WTC11 (cell line): Measurements from ENCODE around the gene AGBL5. TPM values are rescaled to one million over a fixed set of nuclear protein-coding genes. Genes with fewer than 3 reads are reported as not detected.

Experiments
- ATAC-seq: fragments of 200-7000 bp; cut with Tn5 transposase; 2 replicates; pipeline ENCODE4 v1.10.0; 2021; ENCODE audit warnings: mild to moderate bottlenecking, moderate library complexity
- CTCF ChIA-PET: fragments of 300-600 bp; sonication (Branson Sonifier 250); formaldehyde crosslinking; loops from one replicate; lab custom pipeline; 2021; ENCODE audit warnings: antibody characterized with exemption; lab: Charles Lee
- POLR2A ChIA-PET: fragments of 350-600 bp; sonication (Branson Sonifier 250); formaldehyde crosslinking; loops from one replicate; lab custom pipeline; 2021; ENCODE audit warnings: antibody characterized with exemption; lab: Charles Lee
- DNase-seq: peaks from one replicate; pipeline ENCODE4 v3.0.0; 2021; ENCODE audit warnings: low spot score
- H3K27ac Mint-ChIP-seq: 2 replicates; pipeline ENCODE4 v1.8.0; 2021; ENCODE audit warnings: mixed read lengths
- H3K27me3 Mint-ChIP-seq: 2 replicates; pipeline ENCODE4 v1.8.0; 2021; ENCODE audit warnings: low read depth, mild to moderate bottlenecking, moderate library complexity, mixed read lengths
- H3K36me3 Mint-ChIP-seq: 2 replicates; pipeline ENCODE4 v1.8.0; 2021; ENCODE audit warnings: mixed read lengths
- H3K4me1 Mint-ChIP-seq: 2 replicates; pipeline ENCODE4 v1.8.0; 2022; ENCODE audit warnings: mixed read lengths
- H3K4me3 Mint-ChIP-seq: 2 replicates; pipeline ENCODE4 v1.8.0; 2021; ENCODE audit warnings: mild to moderate bottlenecking, moderate library complexity, mixed read lengths
- H3K9me3 Mint-ChIP-seq: 2 replicates; pipeline ENCODE4 v1.8.0; 2021; ENCODE audit warnings: mixed read lengths
- ELF4 ChIP-seq: sonication (generic); formaldehyde crosslinking; IDR thresholded peaks from 2 replicates; pipeline ENCODE4 v1.8.1; 2022; ENCODE audit warnings: low read depth, mild to moderate bottlenecking, moderate library complexity, missing genetic modification reagents
- ETV6 ChIP-seq: sonication (generic); formaldehyde crosslinking; IDR thresholded peaks from 2 replicates; pipeline ENCODE4 v1.8.1; 2022; ENCODE audit warnings: mild to moderate bottlenecking, missing genetic modification reagents
- FOXJ3 ChIP-seq: sonication (generic); formaldehyde crosslinking; IDR thresholded peaks from 2 replicates; pipeline ENCODE4 v1.9.0; 2021; ENCODE audit warnings: missing genetic modification reagents, mild to moderate bottlenecking, borderline replicate concordance
- FOXK1 ChIP-seq: sonication (generic); formaldehyde crosslinking; IDR thresholded peaks from 2 replicates; pipeline ENCODE4 v1.8.0; 2022; ENCODE audit warnings: mild to moderate bottlenecking, moderate library complexity, missing genetic modification reagents
- FOXP1 ChIP-seq: sonication (generic); formaldehyde crosslinking; IDR thresholded peaks from 2 replicates; pipeline ENCODE4 v1.8.0; 2022; ENCODE audit warnings: missing genetic modification reagents, mild to moderate bottlenecking, moderate library complexity, borderline replicate concordance
- GABPB1 ChIP-seq: sonication (generic); formaldehyde crosslinking; IDR thresholded peaks from 2 replicates; pipeline ENCODE4 v1.8.1; 2023; ENCODE audit warnings: mild to moderate bottlenecking, missing genetic modification reagents
- HMGA2 ChIP-seq: fragments of 250-450 bp; sonication (Bioruptor Pico); IDR thresholded peaks from 2 replicates; pipeline ENCODE4 v1.4.0; 2021; ENCODE audit warnings: mild to moderate bottlenecking, moderate library complexity
- JUN ChIP-seq: sonication (generic); formaldehyde crosslinking; IDR thresholded peaks from 2 replicates; pipeline ENCODE4 v1.8.0; 2023; ENCODE audit warnings: mild to moderate bottlenecking, missing genetic modification reagents
- NFATC4 ChIP-seq: fragments of 250-450 bp; sonication (Bioruptor Pico); IDR thresholded peaks from 2 replicates; pipeline ENCODE4 v1.9.0; 2021; ENCODE audit warnings: mild to moderate bottlenecking
- NFE2L1 ChIP-seq: sonication (generic); formaldehyde crosslinking; IDR thresholded peaks from 2 replicates; pipeline ENCODE4 v1.8.1; 2023; ENCODE audit warnings: missing genetic modification reagents
- NR1H2 ChIP-seq: sonication (generic); formaldehyde crosslinking; IDR thresholded peaks from 2 replicates; pipeline ENCODE4 v1.9.0; 2021; ENCODE audit warnings: mild to moderate bottlenecking, moderate library complexity, missing genetic modification reagents
- SP1 ChIP-seq: sonication (generic); formaldehyde crosslinking; conservative IDR thresholded peaks from 2 replicates; pipeline ENCODE4 v1.8.1; 2022; ENCODE audit warnings: missing genetic modification reagents
- TCF7 ChIP-seq: sonication (generic); formaldehyde crosslinking; IDR thresholded peaks from 2 replicates; pipeline ENCODE4 v1.8.0; 2022; ENCODE audit warnings: mild to moderate bottlenecking, low read depth, missing genetic modification reagents, moderate library complexity
- TEAD1 ChIP-seq: sonication (generic); formaldehyde crosslinking; IDR thresholded peaks from 2 replicates; pipeline ENCODE4 v1.8.0; 2022; ENCODE audit warnings: mild to moderate bottlenecking, missing genetic modification reagents
- TEAD4 ChIP-seq: sonication (generic); formaldehyde crosslinking; IDR thresholded peaks from 2 replicates; pipeline ENCODE4 v1.8.0; 2022; ENCODE audit warnings: mild to moderate bottlenecking, missing genetic modification reagents
- TP53 ChIP-seq: sonication (generic); formaldehyde crosslinking; IDR thresholded peaks from 2 replicates; pipeline ENCODE4 v1.8.1; 2023; ENCODE audit warnings: mild to moderate bottlenecking, missing genetic modification reagents
- ZNF232 ChIP-seq: sonication (generic); formaldehyde crosslinking; IDR thresholded peaks from 2 replicates; pipeline ENCODE4 v1.8.0; 2022; ENCODE audit warnings: mild to moderate bottlenecking, missing genetic modification reagents
- ZNF317 ChIP-seq: sonication (generic); formaldehyde crosslinking; IDR thresholded peaks from 2 replicates; pipeline ENCODE4 v1.8.1; 2023; ENCODE audit warnings: low read depth, mild to moderate bottlenecking, moderate library complexity, missing genetic modification reagents, borderline replicate concordance
- total RNA-seq: library from RNA; stranded (reverse); gene quantifications from 3 replicates; pipeline ENCODE4 v1.2.3, GENCODE V29; 2021
- TF ChIP-seq, protein P1 (sequence below): sonication (generic); formaldehyde crosslinking; IDR thresholded peaks from 2 replicates; pipeline ENCODE4 v1.8.1; 2023; ENCODE audit warnings: mild to moderate bottlenecking, missing genetic modification reagents, moderate library complexity
- TF ChIP-seq, protein P2 (sequence below): sonication (generic); formaldehyde crosslinking; IDR thresholded peaks from 2 replicates; pipeline ENCODE4 v1.8.0; 2023; ENCODE audit warnings: missing genetic modification reagents, mild to moderate bottlenecking, borderline replicate concordance
- TF ChIP-seq, protein P3 (sequence below): sonication (generic); formaldehyde crosslinking; IDR thresholded peaks from 2 replicates; pipeline ENCODE4 v1.8.0; 2022; ENCODE audit warnings: missing genetic modification reagents
- TF ChIP-seq, protein P4 (sequence below): sonication (generic); formaldehyde crosslinking; IDR thresholded peaks from 2 replicates; pipeline ENCODE4 v1.8.1; 2022; ENCODE audit warnings: mild to moderate bottlenecking, missing genetic modification reagents, moderate library complexity, borderline replicate concordance
- TF ChIP-seq, protein P5 (sequence below): sonication (generic); formaldehyde crosslinking; IDR thresholded peaks from 2 replicates; pipeline ENCODE4 v1.8.1; 2022; ENCODE audit warnings: low read depth, missing genetic modification reagents, borderline replicate concordance

The AGBL5 gene
- total RNA-seq, 1 experiment from 2014 or later: 43.0 TPM

DNA sequence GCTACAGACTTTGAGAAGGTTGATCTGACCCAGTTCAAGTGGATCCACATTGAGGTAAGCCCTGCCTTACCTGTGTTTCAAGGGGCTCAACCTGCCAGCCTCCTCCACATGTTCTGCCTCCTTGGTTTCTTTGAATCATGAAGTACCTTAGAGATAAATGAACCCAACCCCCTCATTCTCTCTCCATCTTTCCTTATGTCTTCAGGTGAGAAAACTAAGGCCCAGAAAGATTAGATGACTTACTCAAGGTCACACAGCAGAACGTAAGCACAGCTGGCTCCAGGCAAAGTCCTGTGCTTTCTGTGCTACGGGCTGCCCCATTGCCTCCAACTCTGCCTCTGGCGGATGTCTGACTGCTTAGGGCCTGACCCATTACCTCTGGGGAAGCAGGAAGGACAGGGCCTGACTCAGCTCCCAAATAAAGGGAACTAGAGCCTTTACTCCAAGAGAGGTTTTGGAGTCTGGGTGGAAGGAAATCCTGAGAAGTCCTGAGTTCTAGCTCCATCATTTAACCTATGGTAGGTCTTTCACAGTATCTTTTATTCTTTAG lies 45.4 kb downstream of the AGBL5 start:
- H3K4me1 Mint-ChIP-seq: peaks cover 6% of the 10 kb centered on the region
- POLR2A ChIA-PET: no interaction called here
- CTCF ChIA-PET: interaction anchor here (1.0 to 3.1 kb wide), 6 partner anchors 73 to 183 kb away, joined by 3 to 22 read pairs (median 4); no protein-coding TSS in a partner anchor

DNA sequence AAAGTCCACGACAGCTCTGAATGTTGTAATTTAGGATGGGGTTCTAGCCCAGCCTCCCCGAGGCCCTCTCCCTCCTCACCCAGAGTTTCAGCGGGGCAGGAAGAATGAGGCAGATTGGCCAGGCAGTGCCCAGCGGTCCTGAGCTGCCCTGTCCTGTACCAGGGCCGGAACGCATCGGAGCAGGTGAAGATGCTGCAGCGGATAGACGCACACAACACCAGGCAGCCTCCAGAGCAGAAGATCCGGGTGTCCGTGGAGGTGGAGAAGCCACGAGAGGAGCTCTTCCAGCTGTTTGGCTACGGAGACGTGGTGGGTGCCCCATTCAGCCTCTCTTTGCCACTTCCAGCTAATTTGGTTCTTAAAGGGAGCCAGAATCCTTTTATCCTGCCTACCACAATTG lies 45.9 kb downstream of the AGBL5 start:
- H3K9me3 Mint-ChIP-seq: no peaks in the 10 kb centered on the region
- ChIA-PET CTCF (interaction anchor here (1.0 to 3.1 kb wide), 4 partner anchors 37 to 206 kb away, joined by 3 to 22 read pairs (median 12); partner anchors contain the start of gene PREB), POLR2A (no interaction called here)
- no peak for DNase-seq
- no peaks in the 10 kb centered on the region for H3K27me3 Mint-ChIP-seq
- H3K36me3 Mint-ChIP-seq: no peaks in the 10 kb centered on the region
- no peak overlapping the region for H3K27ac Mint-ChIP-seq
- no peak overlapping the region for H3K4me3 Mint-ChIP-seq
- no peak for ATAC-seq
- H3K4me1 Mint-ChIP-seq: peaks cover 6% of the 10 kb centered on the region
- TF ChIP-seq FOXK1 (CRISPR knock-in tag) (no peak), TEAD1 (CRISPR knock-in tag) (no peak), FOXJ3 (CRISPR knock-in tag) (no peak), TCF7 (CRISPR knock-in tag) (no peak), ETV6 (CRISPR knock-in tag) (no peak), SP1 (no peak), TP53 (CRISPR knock-in tag) (no peak), TEAD4 (CRISPR knock-in tag) (no peak), HMGA2 (CRISPR knock-in tag) (no peak), ZNF232 (CRISPR knock-in tag) (no peak), NFATC4 (no peak), NR1H2 (CRISPR knock-in tag) (no peak), ZNF317 (CRISPR knock-in tag) (no peak)
- TF ChIP-seq, protein P1, sequence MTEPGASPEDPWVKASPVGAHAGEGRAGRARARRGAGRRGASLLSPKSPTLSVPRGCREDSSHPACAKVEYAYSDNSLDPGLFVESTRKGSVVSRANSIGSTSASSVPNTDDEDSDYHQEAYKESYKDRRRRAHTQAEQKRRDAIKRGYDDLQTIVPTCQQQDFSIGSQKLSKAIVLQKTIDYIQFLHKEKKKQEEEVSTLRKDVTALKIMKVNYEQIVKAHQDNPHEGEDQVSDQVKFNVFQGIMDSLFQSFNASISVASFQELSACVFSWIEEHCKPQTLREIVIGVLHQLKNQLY: no peak
- TF ChIP-seq, protein P2, sequence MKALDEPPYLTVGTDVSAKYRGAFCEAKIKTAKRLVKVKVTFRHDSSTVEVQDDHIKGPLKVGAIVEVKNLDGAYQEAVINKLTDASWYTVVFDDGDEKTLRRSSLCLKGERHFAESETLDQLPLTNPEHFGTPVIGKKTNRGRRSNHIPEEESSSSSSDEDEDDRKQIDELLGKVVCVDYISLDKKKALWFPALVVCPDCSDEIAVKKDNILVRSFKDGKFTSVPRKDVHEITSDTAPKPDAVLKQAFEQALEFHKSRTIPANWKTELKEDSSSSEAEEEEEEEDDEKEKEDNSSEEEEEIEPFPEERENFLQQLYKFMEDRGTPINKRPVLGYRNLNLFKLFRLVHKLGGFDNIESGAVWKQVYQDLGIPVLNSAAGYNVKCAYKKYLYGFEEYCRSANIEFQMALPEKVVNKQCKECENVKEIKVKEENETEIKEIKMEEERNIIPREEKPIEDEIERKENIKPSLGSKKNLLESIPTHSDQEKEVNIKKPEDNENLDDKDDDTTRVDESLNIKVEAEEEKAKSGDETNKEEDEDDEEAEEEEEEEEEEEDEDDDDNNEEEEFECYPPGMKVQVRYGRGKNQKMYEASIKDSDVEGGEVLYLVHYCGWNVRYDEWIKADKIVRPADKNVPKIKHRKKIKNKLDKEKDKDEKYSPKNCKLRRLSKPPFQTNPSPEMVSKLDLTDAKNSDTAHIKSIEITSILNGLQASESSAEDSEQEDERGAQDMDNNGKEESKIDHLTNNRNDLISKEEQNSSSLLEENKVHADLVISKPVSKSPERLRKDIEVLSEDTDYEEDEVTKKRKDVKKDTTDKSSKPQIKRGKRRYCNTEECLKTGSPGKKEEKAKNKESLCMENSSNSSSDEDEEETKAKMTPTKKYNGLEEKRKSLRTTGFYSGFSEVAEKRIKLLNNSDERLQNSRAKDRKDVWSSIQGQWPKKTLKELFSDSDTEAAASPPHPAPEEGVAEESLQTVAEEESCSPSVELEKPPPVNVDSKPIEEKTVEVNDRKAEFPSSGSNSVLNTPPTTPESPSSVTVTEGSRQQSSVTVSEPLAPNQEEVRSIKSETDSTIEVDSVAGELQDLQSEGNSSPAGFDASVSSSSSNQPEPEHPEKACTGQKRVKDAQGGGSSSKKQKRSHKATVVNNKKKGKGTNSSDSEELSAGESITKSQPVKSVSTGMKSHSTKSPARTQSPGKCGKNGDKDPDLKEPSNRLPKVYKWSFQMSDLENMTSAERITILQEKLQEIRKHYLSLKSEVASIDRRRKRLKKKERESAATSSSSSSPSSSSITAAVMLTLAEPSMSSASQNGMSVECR: no peak
- TF ChIP-seq, protein P3, sequence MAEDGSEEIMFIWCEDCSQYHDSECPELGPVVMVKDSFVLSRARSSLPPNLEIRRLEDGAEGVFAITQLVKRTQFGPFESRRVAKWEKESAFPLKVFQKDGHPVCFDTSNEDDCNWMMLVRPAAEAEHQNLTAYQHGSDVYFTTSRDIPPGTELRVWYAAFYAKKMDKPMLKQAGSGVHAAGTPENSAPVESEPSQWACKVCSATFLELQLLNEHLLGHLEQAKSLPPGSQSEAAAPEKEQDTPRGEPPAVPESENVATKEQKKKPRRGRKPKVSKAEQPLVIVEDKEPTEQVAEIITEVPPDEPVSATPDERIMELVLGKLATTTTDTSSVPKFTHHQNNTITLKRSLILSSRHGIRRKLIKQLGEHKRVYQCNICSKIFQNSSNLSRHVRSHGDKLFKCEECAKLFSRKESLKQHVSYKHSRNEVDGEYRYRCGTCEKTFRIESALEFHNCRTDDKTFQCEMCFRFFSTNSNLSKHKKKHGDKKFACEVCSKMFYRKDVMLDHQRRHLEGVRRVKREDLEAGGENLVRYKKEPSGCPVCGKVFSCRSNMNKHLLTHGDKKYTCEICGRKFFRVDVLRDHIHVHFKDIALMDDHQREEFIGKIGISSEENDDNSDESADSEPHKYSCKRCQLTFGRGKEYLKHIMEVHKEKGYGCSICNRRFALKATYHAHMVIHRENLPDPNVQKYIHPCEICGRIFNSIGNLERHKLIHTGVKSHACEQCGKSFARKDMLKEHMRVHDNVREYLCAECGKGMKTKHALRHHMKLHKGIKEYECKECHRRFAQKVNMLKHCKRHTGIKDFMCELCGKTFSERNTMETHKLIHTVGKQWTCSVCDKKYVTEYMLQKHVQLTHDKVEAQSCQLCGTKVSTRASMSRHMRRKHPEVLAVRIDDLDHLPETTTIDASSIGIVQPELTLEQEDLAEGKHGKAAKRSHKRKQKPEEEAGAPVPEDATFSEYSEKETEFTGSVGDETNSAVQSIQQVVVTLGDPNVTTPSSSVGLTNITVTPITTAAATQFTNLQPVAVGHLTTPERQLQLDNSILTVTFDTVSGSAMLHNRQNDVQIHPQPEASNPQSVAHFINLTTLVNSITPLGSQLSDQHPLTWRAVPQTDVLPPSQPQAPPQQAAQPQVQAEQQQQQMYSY (CRISPR knock-in tag): no peak

More for the DNA sequence above, 45.4 kb downstream of the AGBL5 start:
- DNase-seq (no peak), ATAC-seq (no peak)
- H3K4me3 Mint-ChIP-seq: no peak overlapping the region
- no peaks in the 10 kb centered on the region for H3K36me3 Mint-ChIP-seq
- no peaks in the 10 kb centered on the region for H3K27me3 Mint-ChIP-seq
- H3K9me3 Mint-ChIP-seq: no peaks in the 10 kb centered on the region
- TF ChIP-seq GABPB1 (CRISPR knock-in tag) (no peak), NFE2L1 (CRISPR knock-in tag) (no peak), TEAD4 (CRISPR knock-in tag) (no peak), FOXP1 (CRISPR knock-in tag) (no peak), NR1H2 (CRISPR knock-in tag) (no peak), TEAD1 (CRISPR knock-in tag) (no peak), FOXK1 (CRISPR knock-in tag) (no peak), ELF4 (no peak), JUN (CRISPR knock-in tag) (no peak)
- TF ChIP-seq, protein P4, sequence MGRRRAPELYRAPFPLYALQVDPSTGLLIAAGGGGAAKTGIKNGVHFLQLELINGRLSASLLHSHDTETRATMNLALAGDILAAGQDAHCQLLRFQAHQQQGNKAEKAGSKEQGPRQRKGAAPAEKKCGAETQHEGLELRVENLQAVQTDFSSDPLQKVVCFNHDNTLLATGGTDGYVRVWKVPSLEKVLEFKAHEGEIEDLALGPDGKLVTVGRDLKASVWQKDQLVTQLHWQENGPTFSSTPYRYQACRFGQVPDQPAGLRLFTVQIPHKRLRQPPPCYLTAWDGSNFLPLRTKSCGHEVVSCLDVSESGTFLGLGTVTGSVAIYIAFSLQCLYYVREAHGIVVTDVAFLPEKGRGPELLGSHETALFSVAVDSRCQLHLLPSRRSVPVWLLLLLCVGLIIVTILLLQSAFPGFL (CRISPR knock-in tag): no peak
- TF ChIP-seq, protein P5, sequence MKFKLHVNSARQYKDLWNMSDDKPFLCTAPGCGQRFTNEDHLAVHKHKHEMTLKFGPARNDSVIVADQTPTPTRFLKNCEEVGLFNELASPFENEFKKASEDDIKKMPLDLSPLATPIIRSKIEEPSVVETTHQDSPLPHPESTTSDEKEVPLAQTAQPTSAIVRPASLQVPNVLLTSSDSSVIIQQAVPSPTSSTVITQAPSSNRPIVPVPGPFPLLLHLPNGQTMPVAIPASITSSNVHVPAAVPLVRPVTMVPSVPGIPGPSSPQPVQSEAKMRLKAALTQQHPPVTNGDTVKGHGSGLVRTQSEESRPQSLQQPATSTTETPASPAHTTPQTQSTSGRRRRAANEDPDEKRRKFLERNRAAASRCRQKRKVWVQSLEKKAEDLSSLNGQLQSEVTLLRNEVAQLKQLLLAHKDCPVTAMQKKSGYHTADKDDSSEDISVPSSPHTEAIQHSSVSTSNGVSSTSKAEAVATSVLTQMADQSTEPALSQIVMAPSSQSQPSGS (CRISPR knock-in tag): no peak
- peak overlapping the region; percentile 27; the same call in 1 of the 2 replicates for H3K27ac Mint-ChIP-seq
